Adrenal gland (tissue), 12 donors: ENCODE data around the gene DPH7. TPM values are rescaled to one million over a fixed set of nuclear protein-coding genes. Genes with fewer than 3 reads are reported as not detected.
A peak's percentile ranks its signal among the peaks of the same experiment; 100 is the strongest.

Experiments used
- DNase-seq, 7 donors: peaks; one replicate each; pipeline ENCODE4 v3.0.0-alpha.2; 2019 to 2020
- H3K27ac ChIP-seq, 5 donors: fragments of 200-600 bp; sonication (generic) in 4 of 5; 1 replicate in 3 of 5; 2 replicates in 2 of 5; pipeline versions ENCODE4 v1.5.1 to v1.8.0; 2016 to 2020; ENCODE audit warnings: mild to moderate bottlenecking in 1 of 5
- H3K27me3 ChIP-seq: fragments of 200-600 bp; 2 replicates; pipeline ENCODE4 v1.8.0; 2021
- H3K36me3 ChIP-seq, 2 donors: fragments of 200-600 bp; replicated peaks in 1 of 2; 1 replicate in 1 of 2; 2 replicates in 1 of 2; pipeline versions ENCODE4 v1.5.1 to v1.8.0; 2018 to 2022
- H3K4me1 ChIP-seq, 2 donors: fragments of 200-600 bp; replicated peaks in 1 of 2; 1 replicate in 1 of 2; 2 replicates in 1 of 2; pipeline versions ENCODE4 v1.5.1 to v1.8.0; 2018 to 2021
- H3K4me3 ChIP-seq, 4 donors: fragments of 200-600 bp; sonication (generic) in 3 of 4; one replicate each; pipeline ENCODE4 v1.5.1; 2016 to 2018
- H3K9me3 ChIP-seq, 3 donors: fragments of 200-600 bp; sonication (generic) in 1 of 3; replicated peaks in 1 of 3; 1 replicate in 2 of 3; 2 replicates in 1 of 3; pipeline versions ENCODE4 v1.5.1 to v1.8.0; 2016 to 2021
- POLR2A ChIP-seq, 2 donors: fragments of 450-650 bp; IDR thresholded peaks; one replicate each; pipeline ENCODE4 v1.6.1; 2017; ENCODE audit warnings: antibody characterized with exemption in 2 of 2, mild to moderate bottlenecking in 2 of 2, moderate library complexity in 1 of 2
- WGBS, 4 donors: extraction: QIAGEN DNeasy Blood & Tissue Kit in 2 of 4; methylation state at CpG; one replicate each; pipeline versions ENCODE4 v1.1.5 to v1.1.7; 2013 to 2017; 5-methylcytosine and 5-hydroxymethylcytosine counted together
- intact Hi-C, 2 donors: fragments of 100-400 bp; cut with DNase I; formaldehyde crosslinking; loops; one replicate each; pipeline versions ENCODE4 v1.14.1 to v1.15.0; 2022 to 2023
- polyA plus RNA-seq, 3 donors: library from polyadenylated mRNA; stranded (reverse); fragments of 200-250 nt in 2 of 3; fragments of 350-450 nt in 1 of 3; fragmentation: Illumina TruSeq in 1 of 3; extraction: RNeasy Lipid Tissue Mini Kit (QIAGEN cat#74804) in 1 of 3; gene quantifications; one replicate each; pipeline ENCODE4 v1.2.3, GENCODE V29; 2013 to 2014
- total RNA-seq, 9 donors: library from RNA; depleted of rRNA in 4 of 9; stranded (reverse); fragments of >200 nt in 4 of 9; fragments of 120-200 nt in 1 of 9; fragmentation: NEBNext Ultra II Directional in 1 of 9; extraction: Animal tissue kit (Norgen Biotek cat#: 25700) in 1 of 9; gene quantifications; one replicate each; pipeline versions ENCODE4 v1.1.0 to v1.2.4, GENCODE V29; 2013 to 2023
- TF ChIP-seq, protein P1 (sequence below), 6 experiments: fragments of 450-650 bp in 4 of 6; fragments of 200-600 bp in 2 of 6; sonication (generic) in 1 of 6; IDR thresholded peaks; 1 replicate in 5 of 6; 2 replicates in 1 of 6; pipeline versions ENCODE4 v1.5.1 to v1.8.0; 2016 to 2021; ENCODE audit warnings: antibody characterized with exemption in 6 of 6, mild to moderate bottlenecking in 2 of 6, moderate library complexity in 1 of 6
- donor health status: healthy with polysubstance abuse.
- donor health status: Bipolar disorder and iron deficiency.
- donor health status: DM: yes; HTN: yes; CAD: no.
- donor health status: DM: no; HTN: no; CAD: no.
- donor health status: DM: no; HTN: no; CAD: no.
- donor health status: DM: yes; HTN: yes; CAD: no.

The DPH7 gene
- total and polyA plus RNA-seq, 12 donors = 17.2 to 88.3 (median 28.9) TPM

DNA sequence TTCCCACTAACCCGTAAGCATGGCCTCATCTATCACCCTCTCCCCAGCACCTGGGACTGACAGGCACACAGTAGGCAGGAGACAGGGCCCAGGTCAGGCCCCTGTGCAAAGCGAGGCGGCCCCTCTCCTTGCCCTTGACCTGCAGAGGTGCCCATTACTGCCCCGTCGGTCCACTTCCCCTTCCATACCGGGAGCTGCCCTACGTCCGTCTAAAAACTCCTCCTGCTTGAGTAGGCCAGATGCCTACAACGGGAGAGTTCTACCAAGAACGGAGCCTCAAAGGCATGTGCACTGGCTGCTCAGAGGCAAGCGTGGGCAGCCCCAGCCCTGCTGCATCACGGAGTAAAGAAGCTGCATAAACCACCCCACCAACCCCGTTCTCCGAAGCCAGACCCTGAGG, 4.6 kb upstream of the DPH7 start:
- Histone ChIP-seq H3K27me3 (no peaks in the 10 kb centered on the region), H3K27ac (no peak overlapping the region), H3K4me3 (no peak overlapping the region), H3K36me3 (peaks cover 0 to 47% of the 10 kb centered on the region in 2 donors), H3K9me3 (no peaks in the 10 kb centered on the region), H3K4me1 (peaks cover 5 to 8% of the 10 kb centered on the region in 2 donors)
- TF ChIP-seq, protein P1, sequence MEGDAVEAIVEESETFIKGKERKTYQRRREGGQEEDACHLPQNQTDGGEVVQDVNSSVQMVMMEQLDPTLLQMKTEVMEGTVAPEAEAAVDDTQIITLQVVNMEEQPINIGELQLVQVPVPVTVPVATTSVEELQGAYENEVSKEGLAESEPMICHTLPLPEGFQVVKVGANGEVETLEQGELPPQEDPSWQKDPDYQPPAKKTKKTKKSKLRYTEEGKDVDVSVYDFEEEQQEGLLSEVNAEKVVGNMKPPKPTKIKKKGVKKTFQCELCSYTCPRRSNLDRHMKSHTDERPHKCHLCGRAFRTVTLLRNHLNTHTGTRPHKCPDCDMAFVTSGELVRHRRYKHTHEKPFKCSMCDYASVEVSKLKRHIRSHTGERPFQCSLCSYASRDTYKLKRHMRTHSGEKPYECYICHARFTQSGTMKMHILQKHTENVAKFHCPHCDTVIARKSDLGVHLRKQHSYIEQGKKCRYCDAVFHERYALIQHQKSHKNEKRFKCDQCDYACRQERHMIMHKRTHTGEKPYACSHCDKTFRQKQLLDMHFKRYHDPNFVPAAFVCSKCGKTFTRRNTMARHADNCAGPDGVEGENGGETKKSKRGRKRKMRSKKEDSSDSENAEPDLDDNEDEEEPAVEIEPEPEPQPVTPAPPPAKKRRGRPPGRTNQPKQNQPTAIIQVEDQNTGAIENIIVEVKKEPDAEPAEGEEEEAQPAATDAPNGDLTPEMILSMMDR (IDR thresholded peaks at IDR 0.05) = no peak
- TF ChIP-seq POLR2A (IDR thresholded peaks at IDR 0.05) = no peak
- no peak for DNase-seq
- intact Hi-C loops = no loop called here
- 78 to 92% (median 84%) methylated on average over 11 to 14 of the region's 14 CpGs for WGBS, 4 donors

- Histone ChIP-seq H3K27ac (no peak overlapping the region), H3K36me3 (peaks cover 0 to 40% of the 10 kb centered on the region in 2 donors), H3K9me3 (no peaks in the 10 kb centered on the region), H3K4me1 (peaks cover 14 to 15% of the 10 kb centered on the region in 2 donors), H3K27me3 (no peaks in the 10 kb centered on the region), H3K4me3 (no peak overlapping the region)
- no peak for TF ChIP-seq POLR2A (IDR thresholded peaks at IDR 0.05)
- TF ChIP-seq, protein P1 (IDR thresholded peaks at IDR 0.05) = peak in 4 of 6 experiments; percentile 22 to 40 (median 28)
- WGBS, 4 donors = 65 to 82% (median 80%) methylated on average over 10 to 20 of the region's 20 CpGs
- intact Hi-C loops = no loop called here
- DNase-seq = peak in 3 of 7 donors; percentile 32 to 58 (median 57)
These were observed 3.6 kb upstream of the DPH7 start for GRCh38 chr9:137582286-137582860.

DNA sequence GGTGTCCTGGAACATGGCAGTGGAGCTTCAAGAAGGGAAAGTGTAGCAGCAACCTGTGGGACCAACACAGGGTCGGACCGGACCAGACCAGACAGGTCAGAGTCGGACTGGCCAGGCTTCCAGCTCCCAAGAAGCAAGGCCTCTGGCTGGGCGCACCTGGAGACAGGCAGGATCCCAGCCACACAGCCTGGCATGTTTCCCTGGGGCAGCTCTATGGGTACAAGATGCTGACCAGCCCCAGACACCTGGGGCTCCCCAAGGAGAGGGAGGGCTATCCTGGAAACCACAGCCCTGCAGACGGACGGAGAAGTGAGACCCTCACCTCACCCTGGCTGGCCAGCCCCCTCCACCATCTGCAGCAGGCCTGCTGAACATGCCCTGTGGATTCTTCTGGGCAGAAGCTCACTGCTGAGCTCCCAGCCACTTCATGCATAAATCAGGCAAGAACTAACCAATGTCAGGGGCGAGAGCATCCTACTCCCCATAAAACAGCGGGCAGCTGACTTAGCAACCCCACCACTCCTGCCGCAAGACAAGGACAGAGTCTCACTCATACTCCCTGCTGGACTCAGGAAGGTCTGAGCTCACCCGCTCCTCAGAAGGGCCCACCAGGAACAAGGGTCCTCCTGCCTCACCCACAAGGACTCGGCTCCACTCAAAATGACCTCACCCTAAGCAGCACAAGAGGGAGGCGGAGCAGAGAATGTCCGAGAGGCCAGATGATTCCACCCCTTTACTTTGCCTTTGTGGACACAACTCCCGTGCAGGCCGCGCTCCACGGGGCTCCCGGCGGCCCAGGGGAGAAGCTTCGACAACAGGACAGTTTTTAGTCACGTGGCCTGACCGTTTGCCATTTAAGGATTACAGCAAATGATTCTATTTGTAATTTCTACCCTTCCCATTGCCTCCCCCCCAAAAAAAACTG, 2.9 kb upstream of the DPH7 start:
- no peak overlapping the region for H3K4me3 ChIP-seq
- peaks cover 0 to 33% of the 10 kb centered on the region in 2 donors for H3K36me3 ChIP-seq
- TF ChIP-seq, protein P1 (IDR thresholded peaks at IDR 0.05) = no peak
- TF ChIP-seq POLR2A (IDR thresholded peaks at IDR 0.05) = no peak
- H3K27me3 ChIP-seq = no peaks in the 10 kb centered on the region
- no peak overlapping the region for H3K27ac ChIP-seq
- H3K4me1 ChIP-seq = peaks cover 21 to 23% of the 10 kb centered on the region in 2 donors
- DNase-seq = no peak
- no peaks in the 10 kb centered on the region for H3K9me3 ChIP-seq
- 85 to 92% (median 92%) methylated on average over 14 to 22 of the region's 22 CpGs for WGBS, 4 donors
- intact Hi-C loops = no loop called here

GRCh38 chr9:137580954-137581322, 2.2 kb upstream of the DPH7 start:
- DNase-seq = no peak
- H3K4me3 ChIP-seq = no peak overlapping the region
- peaks cover 27 to 28% of the 10 kb centered on the region in 2 donors for H3K4me1 ChIP-seq
- 93 to 100% (median 98%) methylated on average over 2 to 4 of the region's 4 CpGs for WGBS, 4 donors
- H3K27me3 ChIP-seq = no peaks in the 10 kb centered on the region
- intact Hi-C loops = no loop called here
- peaks cover 0 to 32% of the 10 kb centered on the region in 2 donors for H3K36me3 ChIP-seq
- H3K9me3 ChIP-seq = no peaks in the 10 kb centered on the region
- TF ChIP-seq POLR2A (IDR thresholded peaks at IDR 0.05) = no peak
- TF ChIP-seq, protein P1 (IDR thresholded peaks at IDR 0.05) = no peak
- no peak overlapping the region for H3K27ac ChIP-seq
